Loucy (cell line): ENCODE results near the gene RPS6KA2.
"Not testable (repeated sequence)": the region's sequence is repeated elsewhere in the genome, so short reads cannot be mapped to it uniquely, and the experiment has no call there.

Experiments
- H2AFZ ChIP-seq: fragments of 200-600 bp; sonication (generic); 2 replicates; pipeline ENCODE4 v1.6.0; 2016; ENCODE audit warnings: antibody characterized with exemption, mild to moderate bottlenecking, low read length, moderate library complexity
- H3F3A ChIP-seq: fragments of 200-600 bp; 2 replicates; pipeline ENCODE4 v1.6.0; 2016; ENCODE audit warnings: antibody characterized with exemption, low read depth, mild to moderate bottlenecking
- H3K27me3 ChIP-seq: fragments of 200-600 bp; sonication (generic); 2 replicates; pipeline ENCODE4 v1.6.1; 2014; ENCODE audit warnings: low read length, mild to moderate bottlenecking; ENCODE audit not compliant: insufficient read depth, poor library complexity, severe bottlenecking
- H3K36me3 ChIP-seq: fragments of 200-600 bp; sonication (generic); 2 replicates; pipeline ENCODE4 v1.6.1; 2016; ENCODE audit warnings: low read length; ENCODE audit not compliant: insufficient read depth
- H3K4me1 ChIP-seq: fragments of 200-600 bp; sonication (generic); 2 replicates; pipeline ENCODE4 v1.5.1; 2014; ENCODE audit warnings: low read length, mild to moderate bottlenecking; ENCODE audit not compliant: insufficient read depth, poor library complexity, severe bottlenecking
- H3K4me2 ChIP-seq: fragments of 200-600 bp; sonication (generic); 2 replicates; pipeline ENCODE4 v1.6.0; 2014; ENCODE audit warnings: antibody characterized with exemption, low read length, low read depth, mild to moderate bottlenecking; ENCODE audit not compliant: poor library complexity, severe bottlenecking
- H3K4me3 ChIP-seq: fragments of 200-600 bp; sonication (generic); 2 replicates; pipeline ENCODE4 v1.5.1; 2014; ENCODE audit warnings: low read length, mild to moderate bottlenecking, mixed read lengths; ENCODE audit not compliant: poor library complexity, severe bottlenecking
- H3K79me2 ChIP-seq: fragments of 200-600 bp; sonication (generic); 2 replicates; pipeline ENCODE4 v1.6.1; 2014; ENCODE audit warnings: low read length; ENCODE audit not compliant: insufficient read depth
- H3K9ac ChIP-seq: fragments of 200-600 bp; sonication (generic); 2 replicates; pipeline ENCODE4 v1.6.0; 2014; ENCODE audit warnings: mild to moderate bottlenecking, low read depth, low read length, moderate library complexity; ENCODE audit not compliant: poor library complexity, severe bottlenecking
- H3K9me2 ChIP-seq: fragments of 200-600 bp; sonication (generic); replicated peaks from 2 replicates; pipeline ENCODE4 v1.6.1; 2016; ENCODE audit warnings: low read depth, low read length, mixed read lengths
- H3K9me3 ChIP-seq: fragments of 200-600 bp; sonication (generic); 2 replicates; pipeline ENCODE4 v1.6.1; 2014; ENCODE audit warnings: mild to moderate bottlenecking, antibody characterized with exemption, low read length, low read depth; ENCODE audit not compliant: insufficient read depth
- H4K20me1 ChIP-seq: fragments of 200-600 bp; sonication (generic); 2 replicates; pipeline ENCODE4 v1.6.0; 2014; ENCODE audit warnings: antibody characterized with exemption, low read length, mild to moderate bottlenecking; ENCODE audit not compliant: insufficient read depth, poor library complexity, severe bottlenecking
- EZH2phosphoT487 ChIP-seq: fragments of 200-600 bp; IDR thresholded peaks from 2 replicates; pipeline ENCODE4 v1.6.1; 2018; ENCODE audit warnings: antibody characterized with exemption, mild to moderate bottlenecking, moderate library complexity, borderline replicate concordance
- TF ChIP-seq, protein P1 (sequence below): fragments of 200-600 bp; sonication (generic); conservative IDR thresholded peaks from 2 replicates; pipeline ENCODE4 v1.5.1; 2014; ENCODE audit warnings: mild to moderate bottlenecking, antibody characterized with exemption, low read length

The RPS6KA2 gene

DNA sequence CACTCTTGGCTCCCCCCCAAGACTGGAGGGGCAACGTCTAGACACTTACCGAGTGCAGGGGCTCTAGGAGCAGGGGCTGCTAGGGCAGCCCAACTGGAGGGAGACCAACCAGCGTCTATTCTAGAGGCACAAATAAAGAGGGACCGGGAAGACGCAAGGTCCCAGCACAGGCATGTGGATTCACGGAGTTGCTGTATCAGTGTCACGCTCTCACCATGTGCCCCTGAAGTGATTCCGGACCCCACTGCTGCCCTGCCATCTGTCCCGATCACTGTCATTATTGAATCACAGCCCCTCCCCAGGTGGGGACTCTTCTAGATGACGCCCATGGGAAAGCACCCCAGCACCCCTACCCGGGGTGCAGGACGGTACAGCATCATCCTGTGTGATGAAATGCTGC, 94.7 kb downstream of the RPS6KA2 start:
- H4K20me1 ChIP-seq: no peaks in the 10 kb centered on the region
- no peaks in the 10 kb centered on the region for H3F3A ChIP-seq
- peaks cover 4% of the 10 kb centered on the region for H3K4me1 ChIP-seq
- H3K27me3 ChIP-seq: no peaks in the 10 kb centered on the region
- no peak overlapping the region for H2AFZ ChIP-seq
- no peak for TF ChIP-seq EZH2phosphoT487
- TF ChIP-seq, protein P1, sequence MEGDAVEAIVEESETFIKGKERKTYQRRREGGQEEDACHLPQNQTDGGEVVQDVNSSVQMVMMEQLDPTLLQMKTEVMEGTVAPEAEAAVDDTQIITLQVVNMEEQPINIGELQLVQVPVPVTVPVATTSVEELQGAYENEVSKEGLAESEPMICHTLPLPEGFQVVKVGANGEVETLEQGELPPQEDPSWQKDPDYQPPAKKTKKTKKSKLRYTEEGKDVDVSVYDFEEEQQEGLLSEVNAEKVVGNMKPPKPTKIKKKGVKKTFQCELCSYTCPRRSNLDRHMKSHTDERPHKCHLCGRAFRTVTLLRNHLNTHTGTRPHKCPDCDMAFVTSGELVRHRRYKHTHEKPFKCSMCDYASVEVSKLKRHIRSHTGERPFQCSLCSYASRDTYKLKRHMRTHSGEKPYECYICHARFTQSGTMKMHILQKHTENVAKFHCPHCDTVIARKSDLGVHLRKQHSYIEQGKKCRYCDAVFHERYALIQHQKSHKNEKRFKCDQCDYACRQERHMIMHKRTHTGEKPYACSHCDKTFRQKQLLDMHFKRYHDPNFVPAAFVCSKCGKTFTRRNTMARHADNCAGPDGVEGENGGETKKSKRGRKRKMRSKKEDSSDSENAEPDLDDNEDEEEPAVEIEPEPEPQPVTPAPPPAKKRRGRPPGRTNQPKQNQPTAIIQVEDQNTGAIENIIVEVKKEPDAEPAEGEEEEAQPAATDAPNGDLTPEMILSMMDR: no peak
- no peak overlapping the region for H3K4me2 ChIP-seq
- H3K4me3 ChIP-seq: no peak overlapping the region
- no peaks in the 10 kb centered on the region for H3K9me2 ChIP-seq
- no peaks in the 10 kb centered on the region for H3K79me2 ChIP-seq
- H3K9ac ChIP-seq: no peak overlapping the region
- peaks cover 2% of the 10 kb centered on the region; the same call in 1 of the 2 replicates for H3K9me3 ChIP-seq
- H3K36me3 ChIP-seq: no peaks in the 10 kb centered on the region

DNA sequence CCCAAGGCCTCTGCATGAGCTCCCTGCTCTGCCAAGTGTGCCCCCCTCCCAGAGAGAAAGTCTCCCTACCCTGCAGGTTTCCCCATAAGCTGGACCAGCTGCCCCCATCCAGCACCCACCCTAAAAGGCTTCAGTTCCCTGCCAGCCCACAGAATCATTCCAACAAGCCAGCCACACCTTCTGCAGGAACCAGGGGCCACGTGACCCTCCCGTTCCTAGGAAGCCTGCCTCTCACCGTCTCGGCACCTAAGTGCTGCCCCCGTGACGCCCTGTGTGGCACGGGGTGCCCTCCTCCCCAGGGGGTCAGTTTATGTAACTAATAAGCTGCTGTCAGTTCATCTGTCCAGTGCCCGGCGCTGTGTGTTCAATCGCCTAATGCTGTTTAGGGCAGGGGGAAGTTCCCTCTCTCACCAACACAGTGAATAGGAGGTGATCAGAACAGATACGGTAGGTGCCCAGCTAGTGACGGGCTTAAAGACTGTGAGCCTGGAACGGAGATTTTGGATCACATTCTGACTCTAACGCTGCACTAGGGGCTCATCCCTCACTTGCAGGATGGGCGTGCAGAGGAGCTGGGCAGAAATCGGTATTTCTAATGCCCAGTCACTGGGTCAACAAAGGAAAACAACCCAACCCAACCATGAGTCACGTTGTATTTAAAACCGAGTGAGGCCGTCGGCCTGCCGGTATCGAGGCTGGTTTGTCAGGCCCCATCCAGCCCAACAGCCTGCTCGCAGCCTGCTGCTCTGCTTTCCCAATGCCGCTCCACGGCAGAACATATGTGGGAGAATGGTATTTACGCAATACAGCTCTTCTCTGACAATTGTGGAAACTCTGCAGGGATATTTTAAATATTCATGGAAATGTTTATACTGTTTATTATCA, 96.6 kb downstream of the RPS6KA2 start:
- H3K4me2 ChIP-seq: no peak overlapping the region

DNA sequence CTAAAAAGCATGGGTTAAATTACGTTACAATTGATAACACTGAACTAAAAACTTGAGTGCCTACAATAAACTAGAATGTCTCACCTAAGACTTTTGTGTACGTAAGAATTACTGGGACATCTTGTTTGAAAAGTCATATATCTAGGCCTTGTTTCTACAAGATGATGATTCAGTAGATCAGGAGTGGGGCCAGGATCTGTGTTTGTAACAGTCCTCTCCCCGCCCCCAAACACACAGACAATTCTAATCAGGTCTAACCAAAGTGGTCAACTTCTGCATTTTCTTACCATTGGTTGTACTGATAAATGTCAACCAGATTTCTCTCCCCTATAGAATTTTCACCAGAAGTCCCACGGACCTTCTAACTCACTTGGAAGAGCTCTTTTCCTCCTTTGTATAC, 97.5 kb downstream of the RPS6KA2 start:
- Histone ChIP-seq H3K4me2 (no peak overlapping the region), H3F3A (no peaks in the 10 kb centered on the region), H3K9ac (no peak overlapping the region), H3K4me1 (peaks cover 4% of the 10 kb centered on the region), H3K79me2 (no peaks in the 10 kb centered on the region), H3K9me2 (no peaks in the 10 kb centered on the region), H3K36me3 (no peaks in the 10 kb centered on the region), H2AFZ (no peak overlapping the region), H3K27me3 (no peaks in the 10 kb centered on the region), H3K9me3 (peaks cover 2% of the 10 kb centered on the region; the same call in 1 of the 2 replicates), H4K20me1 (no peaks in the 10 kb centered on the region), H3K4me3 (no peak overlapping the region)
- TF ChIP-seq, protein P1: no peak
- no peak for TF ChIP-seq EZH2phosphoT487

More for the DNA sequence above, 96.6 kb downstream of the RPS6KA2 start:
- no peaks in the 10 kb centered on the region for H3F3A ChIP-seq
- H3K9me3 ChIP-seq: peaks cover 2% of the 10 kb centered on the region; the same call in 1 of the 2 replicates
- no peaks in the 10 kb centered on the region for H3K27me3 ChIP-seq
- H3K4me1 ChIP-seq: peaks cover 4% of the 10 kb centered on the region
- H3K4me3 ChIP-seq: no peak overlapping the region
- TF ChIP-seq, protein P1: no peak
- TF ChIP-seq EZH2phosphoT487: no peak
- no peaks in the 10 kb centered on the region for H3K79me2 ChIP-seq
- H3K9me2 ChIP-seq: no peaks in the 10 kb centered on the region
- no peak overlapping the region for H3K9ac ChIP-seq
- no peaks in the 10 kb centered on the region for H3K36me3 ChIP-seq
- H2AFZ ChIP-seq: no peak overlapping the region
- no peaks in the 10 kb centered on the region for H4K20me1 ChIP-seq

DNA sequence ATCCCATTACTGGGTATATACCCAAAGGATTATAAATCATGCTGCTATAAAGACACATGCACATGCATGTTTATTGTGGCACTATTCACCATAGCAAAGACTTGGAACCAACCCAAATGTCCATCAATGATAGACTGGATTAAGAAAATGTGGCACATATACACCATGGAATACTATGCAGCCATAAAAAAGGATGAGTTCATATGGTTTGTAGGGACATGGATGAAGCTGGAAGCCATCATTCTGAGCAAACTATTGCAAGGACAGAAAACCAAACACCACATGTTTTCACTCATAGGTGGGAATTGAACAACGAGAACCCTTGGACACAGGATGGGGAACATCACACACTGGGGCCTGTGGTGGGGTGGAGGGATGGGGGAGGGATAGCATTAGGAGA, 98.0 kb downstream of the RPS6KA2 start:
- H2AFZ ChIP-seq, H3K79me2 ChIP-seq, H3K9me2 ChIP-seq, H4K20me1 ChIP-seq, H3K4me2 ChIP-seq, H3K9me3 ChIP-seq, H3K4me3 ChIP-seq, H3K36me3 ChIP-seq, H3K9ac ChIP-seq, H3F3A ChIP-seq, H3K4me1 ChIP-seq, H3K27me3 ChIP-seq: not testable (repeated sequence)
